ENCODE measurements around the gene TTC33.

GRCh38 chr5:40628407-40628806 lies 127.4 kb downstream of the TTC33 start:
- TF ChIP-seq CTCF (IDR thresholded peaks at IDR 0.05; ENCODE audit: poor library complexity, severe bottlenecking) (no peak), EP300 (conservative IDR thresholded peaks at IDR 0.05; ENCODE audit: poor library complexity, severe bottlenecking) (no peak), RAD21 (conservative IDR thresholded peaks at IDR 0.05) (no peak), TAF1 (IDR thresholded peaks at IDR 0.05; ENCODE audit: low read depth) (no peak), EZH2 (IDR thresholded peaks at IDR 0.05; ENCODE audit: borderline replicate concordance, insufficient read depth, low read length, poor library complexity, severe bottlenecking) (no peak), POLR2AphosphoS5 (IDR thresholded peaks at IDR 0.05) (no peak), REST (IDR thresholded peaks at IDR 0.05; ENCODE audit: borderline replicate concordance) (no peak), MXI1 (conservative IDR thresholded peaks at IDR 0.05; ENCODE audit: poor library complexity, severe bottlenecking) (no peak)

Data from neural cell (in vitro differentiated cells).